MM.1S (cell line): Measurements from ENCODE around the gene APH1B.

Experiments used
- DNase-seq: peaks from one replicate; pipeline ENCODE4 v3.0.0-alpha.2; 2015
- H2AFZ ChIP-seq: fragments of 300-600 bp; sonication (generic); 2 replicates; pipeline ENCODE4 v1.6.0; 2016; ENCODE audit warnings: antibody characterized with exemption, low read length
- H3F3A ChIP-seq: fragments of 300-600 bp; sonication (generic); 2 replicates; pipeline ENCODE4 v1.6.1; 2016; ENCODE audit warnings: mild to moderate bottlenecking, antibody characterized with exemption, low read length, moderate library complexity, mixed read lengths; ENCODE audit not compliant: insufficient read depth
- H3K27ac ChIP-seq: fragments of 300-600 bp; sonication (generic); 2 replicates; pipeline ENCODE4 v1.5.1; 2016; ENCODE audit warnings: mild to moderate bottlenecking, low read length
- H3K27me3 ChIP-seq: fragments of 300-600 bp; sonication (generic); replicated peaks from 2 replicates; pipeline ENCODE4 v1.6.0; 2016; ENCODE audit warnings: low read length; ENCODE audit not compliant: insufficient read depth
- H3K36me3 ChIP-seq: fragments of 300-600 bp; sonication (generic); replicated peaks from 2 replicates; pipeline ENCODE4 v1.6.1; 2016; ENCODE audit warnings: mild to moderate bottlenecking, low read length, mixed read lengths; ENCODE audit not compliant: insufficient read depth
- H3K4me1 ChIP-seq: fragments of 300-600 bp; sonication (generic); 2 replicates; pipeline ENCODE4 v1.6.1; 2016; ENCODE audit warnings: low read length, mixed read lengths
- H3K4me2 ChIP-seq: fragments of 300-600 bp; sonication (generic); 2 replicates; pipeline ENCODE4 v1.6.0; 2016; ENCODE audit warnings: low read depth, low read length
- H3K4me3 ChIP-seq: fragments of 300-600 bp; sonication (generic); 2 replicates; pipeline ENCODE4 v1.5.1; 2016; ENCODE audit warnings: low read length, mixed read lengths
- H3K79me2 ChIP-seq: fragments of 300-600 bp; sonication (generic); 2 replicates; pipeline ENCODE4 v1.6.1; 2016; ENCODE audit warnings: mixed run types, low read length, mixed read lengths
- H3K9ac ChIP-seq: fragments of 300-600 bp; sonication (generic); 2 replicates; pipeline ENCODE4 v1.6.1; 2016; ENCODE audit warnings: low read length, mixed read lengths
- H3K9me2 ChIP-seq: fragments of 300-600 bp; sonication (generic); replicated peaks from 2 replicates; pipeline ENCODE4 v1.6.1; 2016; ENCODE audit warnings: mild to moderate bottlenecking, low read length, mixed read lengths; ENCODE audit not compliant: insufficient read depth
- H3K9me3 ChIP-seq: fragments of 300-600 bp; sonication (generic); replicated peaks from 2 replicates; pipeline ENCODE4 v1.6.1; 2016; ENCODE audit warnings: mild to moderate bottlenecking, low read length, mixed read lengths; ENCODE audit not compliant: insufficient read depth
- H4K20me1 ChIP-seq: fragments of 300-600 bp; sonication (generic); 2 replicates; pipeline ENCODE4 v1.6.1; 2016; ENCODE audit warnings: mild to moderate bottlenecking, low read length, moderate library complexity, mixed read lengths; ENCODE audit not compliant: insufficient read depth
- CTCF ChIP-seq: fragments of 300-600 bp; sonication (generic); IDR thresholded peaks from 2 replicates; pipeline ENCODE4 v1.5.1; 2016; ENCODE audit warnings: antibody characterized with exemption, low read length, mixed read lengths
- EZH2 ChIP-seq: fragments of 300-600 bp; sonication (generic); optimal IDR thresholded peaks from 2 replicates; pipeline ENCODE3; 2017; ENCODE audit warnings: low read depth, mild to moderate bottlenecking, antibody characterized with exemption, low read length, mixed read lengths
- EZH2phosphoT487 ChIP-seq: fragments of 300-600 bp; sonication (generic); IDR thresholded peaks from 2 replicates; pipeline ENCODE4 v1.6.1; 2018; ENCODE audit warnings: antibody characterized with exemption, low read length

The APH1B gene

DNA sequence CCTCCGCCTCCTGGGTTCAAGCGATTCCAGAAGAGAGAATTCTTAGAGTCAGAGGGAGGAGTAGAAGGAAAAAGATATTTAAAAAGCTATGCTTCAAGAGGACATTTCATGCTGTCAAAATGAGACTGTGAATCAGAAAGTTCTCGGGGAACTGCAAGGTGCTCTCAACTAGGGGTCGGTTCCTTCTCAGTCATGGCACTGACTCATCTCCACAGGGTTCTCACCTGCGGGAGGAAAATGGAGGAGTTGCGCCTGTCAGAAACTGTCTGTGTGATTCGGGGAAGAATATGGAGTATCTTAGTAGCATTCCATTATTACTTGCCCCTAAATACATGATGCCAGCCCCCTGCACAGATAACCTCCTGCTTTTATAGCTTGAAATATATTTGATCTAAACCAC lies 47.4 kb downstream of the APH1B start:
- H3K9ac ChIP-seq = no peak overlapping the region
- H3K4me1 ChIP-seq = no peaks in the 10 kb centered on the region
- no peaks in the 10 kb centered on the region for H3K9me2 ChIP-seq
- no peak overlapping the region for H3K4me2 ChIP-seq
- no peaks in the 10 kb centered on the region for H3K36me3 ChIP-seq
- TF ChIP-seq EZH2 (no peak), EZH2phosphoT487 (no peak), CTCF (no peak)
- H3K27ac ChIP-seq = no peak overlapping the region
- H3K4me3 ChIP-seq = no peak overlapping the region
- H3K27me3 ChIP-seq = no peaks in the 10 kb centered on the region
- no peaks in the 10 kb centered on the region for H3F3A ChIP-seq
- H2AFZ ChIP-seq = no peak overlapping the region
- H3K79me2 ChIP-seq = no peaks in the 10 kb centered on the region
- no peaks in the 10 kb centered on the region for H4K20me1 ChIP-seq
- H3K9me3 ChIP-seq = no peaks in the 10 kb centered on the region
- DNase-seq = no peak

- no peaks in the 10 kb centered on the region for H3K36me3 ChIP-seq
- DNase-seq = no peak
- H3K9ac ChIP-seq = no peak overlapping the region
- H3F3A ChIP-seq = no peaks in the 10 kb centered on the region
- no peaks in the 10 kb centered on the region for H4K20me1 ChIP-seq
- no peak overlapping the region for H3K4me3 ChIP-seq
- no peak overlapping the region for H2AFZ ChIP-seq
- H3K4me1 ChIP-seq = no peaks in the 10 kb centered on the region
- no peaks in the 10 kb centered on the region for H3K79me2 ChIP-seq
- no peak overlapping the region for H3K27ac ChIP-seq
- no peak for TF ChIP-seq EZH2phosphoT487
- TF ChIP-seq EZH2 = no peak
- TF ChIP-seq CTCF = no peak
- no peaks in the 10 kb centered on the region for H3K9me2 ChIP-seq
- no peaks in the 10 kb centered on the region for H3K9me3 ChIP-seq
- H3K27me3 ChIP-seq = no peaks in the 10 kb centered on the region
- no peak overlapping the region for H3K4me2 ChIP-seq
These were observed 50.4 kb downstream of the APH1B start for GRCh38 chr15:63327648-63328421.

- H4K20me1 ChIP-seq = no peaks in the 10 kb centered on the region
- no peaks in the 10 kb centered on the region for H3F3A ChIP-seq
- no peaks in the 10 kb centered on the region for H3K9me2 ChIP-seq
- no peaks in the 10 kb centered on the region for H3K9me3 ChIP-seq
- H3K4me1 ChIP-seq = no peaks in the 10 kb centered on the region
- no peak overlapping the region for H3K27ac ChIP-seq
- no peaks in the 10 kb centered on the region for H3K36me3 ChIP-seq
- no peaks in the 10 kb centered on the region for H3K79me2 ChIP-seq
- no peak for DNase-seq
- H2AFZ ChIP-seq = no peak overlapping the region
- TF ChIP-seq CTCF (no peak), EZH2 (no peak), EZH2phosphoT487 (no peak)
- no peaks in the 10 kb centered on the region for H3K27me3 ChIP-seq
- H3K4me3 ChIP-seq = no peak overlapping the region
- no peak overlapping the region for H3K9ac ChIP-seq
- no peak overlapping the region for H3K4me2 ChIP-seq
These were observed 52.4 kb downstream of the APH1B start for GRCh38 chr15:63329567-63330350.
